ENCODE results near the gene JMJD7.
A peak's percentile ranks its signal among the peaks of the same experiment; 100 is the strongest.
"Not testable (repeated sequence)": the region's sequence is repeated elsewhere in the genome, so short reads cannot be mapped to it uniquely, and the experiment has no call there.

JMJD7 gene

DNA sequence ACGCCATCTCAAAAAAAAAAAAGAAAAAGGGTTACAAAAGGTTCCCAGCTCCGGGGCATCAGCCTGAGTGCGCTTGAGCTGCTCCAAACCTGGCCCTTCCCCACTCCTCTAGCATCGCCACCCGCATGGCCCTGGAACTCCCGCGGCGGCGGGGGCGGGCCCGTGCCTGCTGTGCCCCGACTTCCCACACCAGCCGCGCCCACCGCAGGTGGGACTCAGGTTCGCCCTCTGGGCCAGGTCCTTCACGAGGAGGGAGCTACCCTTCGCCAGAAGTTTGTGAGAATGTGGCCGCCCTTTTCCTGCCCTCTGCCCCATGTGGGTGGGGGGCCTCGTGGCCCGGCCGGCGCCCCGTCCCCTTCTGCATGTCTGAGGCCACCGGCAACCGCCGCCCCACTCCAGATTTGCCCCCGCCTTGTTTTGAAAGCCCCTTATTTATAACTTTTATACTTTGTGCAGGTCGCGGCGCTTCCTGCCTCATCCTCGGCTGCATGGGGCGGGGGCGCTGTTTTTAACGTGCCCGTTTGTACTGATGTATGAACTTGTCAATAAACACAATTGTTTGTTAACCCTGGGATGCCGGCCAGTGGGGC is 507 bp upstream of the JMJD7 start:
- no peak for TF ChIP-seq CTCF (IDR thresholded peaks at IDR 0.05; ENCODE audit: borderline replicate concordance, insufficient read depth, low read depth, low read length)
- H3K4me3 ChIP-seq (ENCODE audit: low read depth, low read length), result peak overlapping the region; percentile 56

DNA sequence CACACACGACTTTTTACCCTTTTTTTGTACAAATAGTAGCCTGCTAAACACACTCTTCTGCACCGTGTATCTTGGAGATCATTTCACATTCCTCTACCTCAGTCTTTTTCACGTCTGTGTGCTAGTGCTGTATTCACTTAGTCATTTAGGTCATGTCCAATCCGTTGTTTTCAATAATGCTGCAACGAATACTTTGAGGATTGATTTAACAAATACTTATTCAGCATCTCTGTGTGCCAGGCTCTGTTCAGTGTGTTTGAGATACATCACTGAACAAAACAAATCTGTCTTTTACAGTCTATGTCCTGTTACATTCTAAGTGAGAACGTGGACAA is 882 bp downstream of the JMJD7 start:
- H3K4me3 ChIP-seq (ENCODE audit: low read depth, low read length), result no peak overlapping the region
- no peak for TF ChIP-seq CTCF (IDR thresholded peaks at IDR 0.05; ENCODE audit: borderline replicate concordance, insufficient read depth, low read depth, low read length)

GRCh38 chr15:41829959-41830646 is 2.2 kb downstream of the JMJD7 start:
- no peak overlapping the region for H3K4me3 ChIP-seq (ENCODE audit: low read depth, low read length)
- TF ChIP-seq CTCF (IDR thresholded peaks at IDR 0.05; ENCODE audit: borderline replicate concordance, insufficient read depth, low read depth, low read length), result no peak

GRCh38 chr15:41831291-41831690 is 3.4 kb downstream of the JMJD7 start:
- not testable (repeated sequence) for H3K4me3 ChIP-seq (ENCODE audit: low read depth, low read length)

DNA sequence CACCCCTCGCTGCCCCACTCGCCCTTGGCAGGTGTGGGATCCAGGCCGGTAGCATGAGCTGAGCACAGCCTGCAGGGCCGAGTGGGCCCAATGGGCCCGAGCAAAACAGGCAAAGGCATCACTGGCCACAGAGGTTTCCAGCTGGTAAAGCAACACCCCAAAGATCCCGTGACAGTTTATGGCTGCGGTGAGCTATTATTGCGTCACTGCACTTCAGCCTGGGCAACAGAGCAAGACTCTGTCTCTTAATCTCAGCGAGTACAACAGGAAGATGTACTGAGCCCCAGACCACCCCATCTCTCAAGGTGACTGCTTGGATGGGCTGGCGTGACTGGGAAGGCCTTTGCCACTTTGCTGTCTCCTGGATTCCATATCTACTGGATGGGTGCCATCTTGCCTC is 4.3 kb downstream of the JMJD7 start:
- no peak for TF ChIP-seq CTCF (IDR thresholded peaks at IDR 0.05; ENCODE audit: borderline replicate concordance, insufficient read depth, low read depth, low read length)
- no peak overlapping the region for H3K4me3 ChIP-seq (ENCODE audit: low read depth, low read length)

DNA sequence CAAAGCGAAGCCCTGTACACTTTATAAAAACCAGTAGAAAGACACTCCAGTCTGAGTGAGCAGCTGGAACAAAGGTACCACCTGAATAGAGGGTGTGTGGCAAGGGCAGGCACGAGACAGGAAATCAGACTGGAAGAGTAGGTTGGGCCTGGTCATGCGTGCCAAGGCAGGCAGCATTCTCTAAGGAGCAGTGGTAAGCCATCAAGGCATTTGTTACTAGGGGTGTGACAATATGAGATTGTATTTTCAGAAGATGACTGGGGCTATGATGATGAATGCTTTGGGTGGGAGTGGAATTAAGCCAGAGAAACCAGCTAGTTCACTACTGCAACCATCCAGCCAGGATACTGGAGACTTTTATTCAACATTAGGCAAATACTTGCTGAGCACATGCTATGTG is 5.0 kb downstream of the JMJD7 start:
- H3K4me3 ChIP-seq (ENCODE audit: low read depth, low read length), result no peak overlapping the region
- TF ChIP-seq CTCF (IDR thresholded peaks at IDR 0.05; ENCODE audit: borderline replicate concordance, insufficient read depth, low read depth, low read length), result no peak

DNA sequence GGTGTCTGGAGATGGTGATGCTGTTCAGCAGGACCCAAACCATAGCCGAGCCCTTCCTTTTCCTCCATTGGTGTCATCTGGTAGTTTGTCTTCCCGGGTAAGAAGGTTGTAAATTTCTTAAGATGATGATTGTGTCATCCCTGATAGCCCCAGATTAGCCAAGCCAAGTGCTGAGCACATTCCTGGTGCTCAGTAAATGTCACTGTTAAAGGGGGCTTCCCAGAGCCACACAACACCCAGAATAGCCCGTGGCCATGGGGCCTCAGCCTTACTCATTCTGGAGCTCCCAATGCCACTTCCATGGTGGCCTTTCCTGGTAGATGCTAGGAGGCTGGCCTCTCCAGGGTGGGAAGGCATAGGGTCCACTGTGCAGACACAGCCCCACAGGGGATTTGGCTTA is 6.2 kb downstream of the JMJD7 start:
- TF ChIP-seq CTCF (IDR thresholded peaks at IDR 0.05; ENCODE audit: borderline replicate concordance, insufficient read depth, low read depth, low read length), result no peak
- H3K4me3 ChIP-seq (ENCODE audit: low read depth, low read length), result no peak overlapping the region

Measured in GM12875 (cell line).